CD14-positive monocyte (primary cell): ENCODE measurements around the gene ZDHHC14. TPM values are rescaled to one million over a fixed set of nuclear protein-coding genes. Genes with fewer than 3 reads are reported as not detected.

Source experiments
- DNase-seq, 3 donors: peaks; one replicate each; pipeline ENCODE4 v3.0.0-alpha.2; 2011 to 2022
- H2AFZ ChIP-seq: 2 replicates; pipeline ENCODE4 v1.6.0; 2012; ENCODE audit warnings: mild to moderate bottlenecking, low read depth, low read length, inconsistent platforms; ENCODE audit not compliant: insufficient read depth, poor library complexity, severe bottlenecking
- H3K27ac ChIP-seq, 2 donors: 1 replicate in 1 of 2; 2 replicates in 1 of 2; pipeline ENCODE4 v1.5.1; 2012 to 2013; ENCODE audit warnings: low read length in 2 of 2, control low read depth in 1 of 2, inconsistent platforms in 1 of 2, low read depth in 1 of 2, mild to moderate bottlenecking in 1 of 2
- H3K27me3 ChIP-seq, 2 donors: one replicate each; pipeline versions ENCODE4 v1.6.0 to v1.6.1; 2011 to 2013; ENCODE audit warnings: low read length in 2 of 2; ENCODE audit not compliant: control insufficient read depth in 2 of 2, insufficient read depth in 2 of 2
- H3K36me3 ChIP-seq, 2 donors: replicated peaks in 1 of 2; 1 replicate in 1 of 2; 2 replicates in 1 of 2; pipeline versions ENCODE4 v1.5.1 to v1.6.1; 2012 to 2013; ENCODE audit warnings: low read length in 2 of 2, control low read depth in 1 of 2, inconsistent platforms in 1 of 2, mild to moderate bottlenecking in 1 of 2; ENCODE audit not compliant: insufficient read depth in 2 of 2, control insufficient read depth in 1 of 2
- H3K4me1 ChIP-seq, 2 donors: 1 replicate in 1 of 2; 2 replicates in 1 of 2; pipeline versions ENCODE4 v1.5.1 to v1.6.1; 2012 to 2013; ENCODE audit warnings: low read length in 2 of 2, control low read depth in 1 of 2, inconsistent platforms in 1 of 2, mild to moderate bottlenecking in 1 of 2, moderate library complexity in 1 of 2; ENCODE audit not compliant: insufficient read depth in 2 of 2, control insufficient read depth in 1 of 2
- H3K4me2 ChIP-seq: replicated peaks from 2 replicates; pipeline ENCODE3; 2012; ENCODE audit warnings: low read length, moderate library complexity, mild to moderate bottlenecking; ENCODE audit not compliant: poor library complexity, severe bottlenecking; ENCODE audit errors: extremely low read depth
- H3K4me3 ChIP-seq, 3 experiments: fragments of 200-600 bp in 1 of 3; sonication (generic) in 1 of 3; replicated peaks in 1 of 3; 1 replicate in 2 of 3; 2 replicates in 1 of 3; pipeline ENCODE4 v1.5.1; 2011 to 2013; ENCODE audit warnings: low read length in 3 of 3, mild to moderate bottlenecking in 3 of 3, control low read depth in 2 of 3, low read depth in 2 of 3, inconsistent platforms in 1 of 3, moderate library complexity in 1 of 3
- H3K79me2 ChIP-seq: 2 replicates; pipeline ENCODE4 v1.6.0; 2012; ENCODE audit warnings: mild to moderate bottlenecking, control low read depth, inconsistent platforms, low read length, moderate library complexity; ENCODE audit not compliant: insufficient read depth
- H3K9ac ChIP-seq: 2 replicates; pipeline ENCODE4 v1.6.0; 2017; ENCODE audit warnings: low read length, mild to moderate bottlenecking; ENCODE audit not compliant: insufficient read depth, poor library complexity, severe bottlenecking
- H3K9me3 ChIP-seq, 2 donors: replicated peaks in 1 of 2; 1 replicate in 1 of 2; 2 replicates in 1 of 2; pipeline versions ENCODE4 v1.5.1 to v1.6.1; 2012 to 2013; ENCODE audit warnings: low read length in 2 of 2, control low read depth in 1 of 2; ENCODE audit not compliant: control insufficient read depth in 1 of 2, insufficient read depth in 1 of 2
- H4K20me1 ChIP-seq: 2 replicates; pipeline ENCODE4 v1.6.0; 2012; ENCODE audit warnings: mild to moderate bottlenecking, low read length, control low read depth, moderate library complexity; ENCODE audit not compliant: insufficient read depth
- H3K27ac Mint-ChIP-seq, 7 donors: one replicate each; pipeline ENCODE4 v1.8.0; 2020; ENCODE audit warnings: mild to moderate bottlenecking in 7 of 7, mixed read lengths in 7 of 7, moderate library complexity in 6 of 7, inconsistent platforms in 2 of 7
- H3K27me3 Mint-ChIP-seq, 3 donors: one replicate each; pipeline ENCODE4 v1.8.0; 2021 to 2022; ENCODE audit warnings: low read depth in 3 of 3, mild to moderate bottlenecking in 3 of 3, mixed read lengths in 3 of 3, moderate library complexity in 3 of 3, inconsistent platforms in 1 of 3
- H3K36me3 Mint-ChIP-seq, 2 donors: one replicate each; pipeline ENCODE4 v1.8.0; 2020; ENCODE audit warnings: mixed read lengths in 2 of 2, inconsistent platforms in 1 of 2, mild to moderate bottlenecking in 1 of 2
- H3K4me1 Mint-ChIP-seq: one replicate; pipeline ENCODE4 v1.8.0; 2020; ENCODE audit warnings: mild to moderate bottlenecking, mixed read lengths
- H3K4me3 Mint-ChIP-seq, 2 donors: one replicate each; pipeline ENCODE4 v1.8.0; 2020; ENCODE audit warnings: mild to moderate bottlenecking in 2 of 2, mixed read lengths in 2 of 2, moderate library complexity in 1 of 2
- H3K9me3 Mint-ChIP-seq, 7 donors: one replicate each; pipeline ENCODE4 v1.8.0; 2020 to 2022; ENCODE audit warnings: mixed read lengths in 7 of 7, mild to moderate bottlenecking in 6 of 7, moderate library complexity in 6 of 7, inconsistent platforms in 2 of 7
- CTCF ChIP-seq: fragments of 200-600 bp; IDR thresholded peaks from one replicate; pipeline ENCODE4 v1.8.0; 2022; ENCODE audit warnings: antibody characterized with exemption, mild to moderate bottlenecking
- WGBS: methylation state at CpG from one replicate; pipeline ENCODE4 v1.1.5; 2013; ENCODE audit warnings: missing lambda C conversion rate; ENCODE audit not compliant: insufficient coverage; 5-methylcytosine and 5-hydroxymethylcytosine counted together
- intact Hi-C, 2 donors: fragments of 100-400 bp; cut with micrococcal nuclease; formaldehyde crosslinking; loops; one replicate each; pipeline versions ENCODE4 v1.15.0 to v1.15.1; 2023
- polyA plus RNA-seq, 3 donors: library from polyadenylated mRNA; depleted of rRNA in 1 of 3; unstranded in 2 of 3; stranded (reverse) in 1 of 3; fragments of 300-500 nt in 2 of 3; fragments of >200 nt in 1 of 3; fragmentation: Illumina TruSeq in 2 of 3; gene quantifications; 1 replicate in 2 of 3; 2 replicates in 1 of 3; pipeline ENCODE4 v1.2.3, GENCODE V29; 2012 to 2021

Gene ZDHHC14
- polyA plus RNA-seq, 3 donors: 0.30 to 1.7 (median 0.93) TPM

- Mint-ChIP-seq H3K36me3 (no peaks in the 10 kb centered on the region), H3K27ac (no peak overlapping the region), H3K4me1 (no peaks in the 10 kb centered on the region), H3K4me3 (no peak overlapping the region), H3K9me3 (peaks cover 5 to 14% (median 11%) of the 10 kb centered on the region in 7 donors), H3K27me3 (peaks cover 1 to 7% (median 6%) of the 10 kb centered on the region in 3 donors)
- no peaks in the 10 kb centered on the region for H3K27me3 ChIP-seq
- no peak overlapping the region for H2AFZ ChIP-seq
- H3K9ac ChIP-seq: no peak overlapping the region
- WGBS: 62% methylated on average over 4 of the region's 7 CpGs
- no peak for TF ChIP-seq CTCF
- H3K4me1 ChIP-seq: no peaks in the 10 kb centered on the region
- no peaks in the 10 kb centered on the region for H3K36me3 ChIP-seq
- intact Hi-C loops: no loop called here
- no peak overlapping the region for H3K27ac ChIP-seq
- no peak overlapping the region for H3K4me2 ChIP-seq
- H3K79me2 ChIP-seq: no peaks in the 10 kb centered on the region
- H4K20me1 ChIP-seq: no peaks in the 10 kb centered on the region
- no peak overlapping the region for H3K4me3 ChIP-seq
- no peak for DNase-seq
- H3K9me3 ChIP-seq: peaks cover 0 to 10% of the 10 kb centered on the region in 2 donors
These were observed 312.9 kb downstream of the ZDHHC14 start for GRCh38 chr6:157693867-157694266.

- no peaks in the 10 kb centered on the region for H4K20me1 ChIP-seq
- H3K27ac ChIP-seq: no peak overlapping the region
- H3K9ac ChIP-seq: no peak overlapping the region
- Mint-ChIP-seq H3K4me1 (no peaks in the 10 kb centered on the region), H3K4me3 (no peak overlapping the region), H3K27ac (no peak overlapping the region), H3K27me3 (peaks cover 1 to 7% (median 6%) of the 10 kb centered on the region in 3 donors), H3K9me3 (peaks cover 8 to 16% (median 15%) of the 10 kb centered on the region in 7 donors), H3K36me3 (no peaks in the 10 kb centered on the region)
- H3K4me1 ChIP-seq: no peaks in the 10 kb centered on the region
- DNase-seq: no peak
- H3K4me3 ChIP-seq: no peak overlapping the region
- H3K79me2 ChIP-seq: no peaks in the 10 kb centered on the region
- TF ChIP-seq CTCF: no peak
- H3K9me3 ChIP-seq: peaks cover 0 to 10% of the 10 kb centered on the region in 2 donors
- no peak overlapping the region for H3K4me2 ChIP-seq
- H3K36me3 ChIP-seq: no peaks in the 10 kb centered on the region
- no peaks in the 10 kb centered on the region for H3K27me3 ChIP-seq
- H2AFZ ChIP-seq: no peak overlapping the region
- intact Hi-C loops: no loop called here
- WGBS: 89% methylated on average over 15 of the region's 17 CpGs
These were observed 314.5 kb downstream of the ZDHHC14 start for GRCh38 chr6:157695301-157696040.
